Measurements from ENCODE around the gene CCR5. TPM values are rescaled to one million over a fixed set of nuclear protein-coding genes. Genes with fewer than 3 reads are reported as not detected.

The CCR5 gene
- total RNA-seq, 1 donor from 2014 or later = not detected

- Mint-ChIP-seq H3K27me3 (peaks cover 12% of the 10 kb centered on the region), H3K4me1 (ENCODE audit: low read depth) (peaks cover 15% of the 10 kb centered on the region), H3K36me3 (ENCODE audit: insufficient read depth) (no peaks in the 10 kb centered on the region), H3K4me3 (ENCODE audit: low read depth) (no peak overlapping the region), H3K27ac (no peak overlapping the region), H3K9me3 (ENCODE audit: low read depth) (no peaks in the 10 kb centered on the region)
- no peak for DNase-seq (ENCODE audit: low spot score, unreplicated experiment)
- TF ChIP-seq CTCF (IDR thresholded peaks at IDR 0.05; ENCODE audit: unreplicated experiment) = no peak
Observed at GRCh38 chr3:46409739-46410489, 39.2 kb downstream of the CCR5 start.

- DNase-seq (ENCODE audit: low spot score, unreplicated experiment) = no peak
- Mint-ChIP-seq H3K27me3 (peaks cover 12% of the 10 kb centered on the region), H3K4me1 (ENCODE audit: low read depth) (peaks cover 10% of the 10 kb centered on the region), H3K9me3 (ENCODE audit: low read depth) (no peaks in the 10 kb centered on the region), H3K4me3 (ENCODE audit: low read depth) (no peak overlapping the region), H3K36me3 (ENCODE audit: insufficient read depth) (no peaks in the 10 kb centered on the region), H3K27ac (no peak overlapping the region)
- TF ChIP-seq CTCF (IDR thresholded peaks at IDR 0.05; ENCODE audit: unreplicated experiment) = no peak
Observed at GRCh38 chr3:46410669-46411068, 39.9 kb downstream of the CCR5 start.

DNA sequence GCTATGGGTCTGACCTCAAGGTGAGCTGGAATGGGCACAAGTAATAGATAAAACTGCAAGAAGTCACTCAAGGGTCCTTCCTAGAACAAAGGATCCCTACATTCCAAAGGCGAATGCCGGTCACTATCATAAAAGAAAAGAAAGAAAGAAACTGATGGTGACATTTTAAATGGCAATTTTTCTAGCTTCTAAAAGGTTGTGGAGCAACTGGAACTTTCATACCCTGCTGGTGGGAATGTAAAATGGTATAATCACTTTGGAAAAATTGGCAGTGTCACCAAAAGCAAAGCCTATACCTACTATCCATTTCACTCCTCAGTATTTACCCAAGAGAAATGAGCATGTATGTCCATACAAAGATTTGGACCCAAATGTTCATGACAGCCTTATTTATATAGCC, 40.5 kb downstream of the CCR5 start:
- no peak for DNase-seq (ENCODE audit: low spot score, unreplicated experiment)
- H3K27ac Mint-ChIP-seq = no peak overlapping the region
- H3K36me3 Mint-ChIP-seq (ENCODE audit: insufficient read depth) = no peaks in the 10 kb centered on the region
- H3K9me3 Mint-ChIP-seq (ENCODE audit: low read depth) = no peaks in the 10 kb centered on the region
- H3K4me3 Mint-ChIP-seq (ENCODE audit: low read depth) = no peak overlapping the region
- peaks cover 12% of the 10 kb centered on the region for H3K27me3 Mint-ChIP-seq
- TF ChIP-seq CTCF (IDR thresholded peaks at IDR 0.05; ENCODE audit: unreplicated experiment) = peak; percentile 36
- peaks cover 12% of the 10 kb centered on the region for H3K4me1 Mint-ChIP-seq (ENCODE audit: low read depth)

DNA sequence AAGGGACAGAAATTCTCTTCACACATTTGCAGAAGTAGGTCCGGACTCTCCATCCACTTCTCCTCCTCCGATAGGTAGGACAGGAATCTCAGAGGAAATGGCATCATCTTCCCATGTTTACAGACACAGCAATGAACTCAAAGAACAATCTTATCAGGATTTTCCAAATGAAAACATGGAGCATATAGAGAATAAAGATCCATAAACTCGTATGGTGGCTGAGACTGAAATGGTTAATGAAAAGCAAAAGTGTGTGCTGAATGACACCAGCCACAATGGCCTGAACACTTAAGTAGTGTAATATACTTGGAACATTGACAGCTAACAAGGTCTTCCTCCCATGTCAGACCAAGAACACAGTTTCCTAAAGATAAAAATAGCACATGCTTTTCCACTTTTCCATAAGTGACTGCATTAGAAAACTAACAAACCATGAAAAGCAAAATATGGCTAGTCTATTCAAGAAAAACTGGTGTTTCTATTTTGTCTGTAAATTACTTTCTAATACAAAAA, 42.1 kb downstream of the CCR5 start:
- Mint-ChIP-seq H3K27ac (no peak overlapping the region), H3K36me3 (ENCODE audit: insufficient read depth) (no peaks in the 10 kb centered on the region)
- no peak for TF ChIP-seq CTCF (IDR thresholded peaks at IDR 0.05; ENCODE audit: unreplicated experiment)

DNA sequence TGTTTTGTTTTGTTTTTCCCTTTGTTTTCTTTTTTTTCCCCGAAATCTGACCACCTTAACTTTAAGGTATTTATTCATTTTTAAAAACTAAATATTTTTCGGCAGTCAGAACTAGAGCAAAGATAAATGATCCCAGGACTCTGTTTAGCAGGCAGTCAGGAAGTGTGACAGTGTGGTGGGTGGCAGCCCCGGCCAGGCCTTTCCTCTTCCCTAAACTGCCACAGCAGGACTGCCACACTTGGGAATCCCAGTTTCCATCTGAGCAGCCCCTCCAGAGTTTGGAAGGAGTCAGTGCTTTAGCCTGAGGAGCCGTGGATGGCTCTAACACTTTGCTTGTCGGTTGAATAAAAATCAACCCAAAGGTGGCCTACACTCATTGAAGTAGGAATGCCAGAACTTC, 43.2 kb downstream of the CCR5 start:
- no peak for DNase-seq (ENCODE audit: low spot score, unreplicated experiment)
- H3K9me3 Mint-ChIP-seq (ENCODE audit: low read depth) = no peaks in the 10 kb centered on the region
- H3K27me3 Mint-ChIP-seq = peaks cover 5% of the 10 kb centered on the region
- no peak overlapping the region for H3K4me3 Mint-ChIP-seq (ENCODE audit: low read depth)
- H3K27ac Mint-ChIP-seq = no peak overlapping the region
- peaks cover 4% of the 10 kb centered on the region for H3K4me1 Mint-ChIP-seq (ENCODE audit: low read depth)
- no peaks in the 10 kb centered on the region for H3K36me3 Mint-ChIP-seq (ENCODE audit: insufficient read depth)
- TF ChIP-seq CTCF (IDR thresholded peaks at IDR 0.05; ENCODE audit: unreplicated experiment) = no peak

More for the DNA sequence above, 42.1 kb downstream of the CCR5 start:
- peaks cover 12% of the 10 kb centered on the region for H3K27me3 Mint-ChIP-seq
- no peak for DNase-seq (ENCODE audit: low spot score, unreplicated experiment)
- H3K4me3 Mint-ChIP-seq (ENCODE audit: low read depth) = no peak overlapping the region
- H3K4me1 Mint-ChIP-seq (ENCODE audit: low read depth) = peaks cover 4% of the 10 kb centered on the region
- no peaks in the 10 kb centered on the region for H3K9me3 Mint-ChIP-seq (ENCODE audit: low read depth)

Data from progenitor cell of endocrine pancreas (in vitro differentiated cells).